GM19043 (cell line): Measurements from ENCODE around the gene KIF5C.
A peak's percentile ranks its signal among the peaks of the same experiment; 100 is the strongest.

Source experiments
- ATAC-seq: cut with Tn5 transposase; IDR thresholded peaks from one replicate; pipeline ENCODE4 v1.9.1; 2021; ENCODE audit warnings: low read depth; ENCODE audit not compliant: unreplicated experiment

KIF5C gene

DNA sequence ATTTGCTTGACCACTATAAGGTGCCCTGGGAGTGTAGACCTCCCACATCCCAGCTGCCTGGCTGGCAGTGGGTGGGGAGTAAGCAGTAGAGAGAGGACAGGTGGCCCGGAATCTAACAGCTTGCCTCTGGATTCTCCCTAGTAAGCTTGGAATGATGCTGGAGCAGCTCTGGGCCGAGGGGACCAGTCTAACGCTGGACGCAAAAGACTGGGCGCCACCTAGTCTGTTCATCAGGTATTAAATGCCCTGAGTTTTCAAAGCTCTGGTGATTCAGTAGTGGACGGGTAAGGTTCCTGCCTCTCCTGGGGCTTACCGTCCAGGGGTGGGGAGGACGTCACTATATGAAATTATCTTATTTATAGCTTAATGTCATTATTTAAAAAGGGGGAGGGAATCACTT lies 162.8 kb downstream of the KIF5C start:
- no peak for ATAC-seq

DNA sequence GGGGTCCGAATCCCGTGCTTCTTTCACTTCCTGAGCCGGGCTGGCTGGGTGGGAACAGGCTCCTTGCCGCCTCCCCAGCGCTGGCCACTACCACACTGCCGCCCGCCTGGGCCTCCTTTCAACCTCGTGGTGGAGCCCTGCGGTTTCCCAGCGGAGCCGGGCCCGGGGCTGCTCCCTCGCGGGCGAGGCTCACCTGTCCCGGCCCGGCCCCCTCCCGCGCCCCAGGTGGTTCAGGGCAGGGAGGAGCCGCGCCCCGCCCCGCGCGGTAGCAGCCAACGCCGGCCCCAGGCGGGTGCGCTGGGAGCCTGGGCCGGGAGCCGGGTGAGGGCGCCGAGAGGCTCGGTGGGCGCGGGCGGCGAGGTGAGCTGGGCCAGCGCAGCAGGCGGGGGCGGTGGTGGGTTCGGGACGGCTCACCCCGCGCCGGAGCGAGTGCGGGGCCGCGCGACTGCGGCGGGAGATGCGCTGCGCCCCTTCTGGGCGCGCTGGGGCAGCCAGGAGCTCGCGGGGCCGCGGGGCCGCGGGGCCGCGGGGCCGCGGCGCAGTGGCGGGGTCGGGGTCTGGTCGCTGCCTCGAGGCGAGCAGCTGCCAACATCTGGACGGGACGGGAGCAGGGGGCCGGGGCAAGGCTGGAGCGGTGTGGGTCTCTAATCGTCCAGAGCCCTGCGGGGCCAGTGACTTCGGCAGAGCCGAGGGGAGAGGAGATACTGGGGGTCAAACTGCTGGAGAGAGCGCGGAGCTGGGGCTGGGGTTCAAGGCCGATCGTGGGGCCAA lies 163.6 kb downstream of the KIF5C start, which contains the start of gene LYPD6B:
Gene LYPD6B, plus strand, starts transcription at position 258 of the 771 bp plus-strand sequence. CDS start 92,250 bp downstream, outside the sequence.
- ATAC-seq = peak; percentile 56

- ATAC-seq = no peak
These were observed 164.2 kb downstream of the KIF5C start for GRCh38 chr2:149039213-149039724.

GRCh38 chr2:149040451-149040850 lies 165.4 kb downstream of the KIF5C start:
- no peak for ATAC-seq

GRCh38 chr2:149041482-149041881 lies 166.5 kb downstream of the KIF5C start:
- ATAC-seq = no peak

DNA sequence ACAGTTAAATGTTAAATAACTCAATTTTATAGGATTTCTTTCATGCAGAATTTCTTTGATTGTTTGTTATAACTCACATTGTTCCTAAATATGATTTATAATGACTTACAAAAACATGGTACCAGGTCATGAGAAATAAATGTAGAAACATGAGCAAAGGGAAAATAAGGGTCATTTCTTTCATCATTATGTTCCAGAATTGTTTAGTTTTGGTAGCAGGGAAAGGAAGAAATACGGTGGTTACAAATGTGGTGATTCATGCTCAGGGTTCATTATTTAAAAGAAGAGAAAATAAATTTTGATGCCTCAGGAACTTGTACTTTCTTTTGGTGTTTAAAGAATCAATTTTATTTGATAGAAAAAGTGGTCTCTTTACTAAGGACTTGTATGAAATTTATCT lies 167.9 kb downstream of the KIF5C start:
- no peak for ATAC-seq

GRCh38 chr2:149044500-149044899 lies 169.5 kb downstream of the KIF5C start:
- ATAC-seq = no peak

DNA sequence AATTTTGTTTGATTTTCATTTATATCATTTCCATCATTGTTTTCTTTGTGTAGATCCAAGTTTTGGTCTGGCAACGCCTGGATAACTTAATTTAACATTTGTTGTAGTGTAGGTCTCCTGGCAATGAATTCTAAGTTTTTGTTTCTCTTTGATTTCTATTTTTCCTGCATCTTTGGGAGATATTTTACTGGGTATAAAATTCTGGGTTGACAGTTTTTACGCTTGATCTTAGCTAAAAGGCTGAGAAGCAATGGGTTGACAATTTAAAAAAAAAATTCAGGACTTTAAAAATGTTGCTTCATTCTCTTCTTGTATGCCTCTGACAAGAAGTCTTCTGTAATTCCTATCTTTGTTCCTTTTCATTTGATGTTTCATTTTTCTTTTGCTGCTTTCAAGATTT lies 172.1 kb downstream of the KIF5C start:
- no peak for ATAC-seq

DNA sequence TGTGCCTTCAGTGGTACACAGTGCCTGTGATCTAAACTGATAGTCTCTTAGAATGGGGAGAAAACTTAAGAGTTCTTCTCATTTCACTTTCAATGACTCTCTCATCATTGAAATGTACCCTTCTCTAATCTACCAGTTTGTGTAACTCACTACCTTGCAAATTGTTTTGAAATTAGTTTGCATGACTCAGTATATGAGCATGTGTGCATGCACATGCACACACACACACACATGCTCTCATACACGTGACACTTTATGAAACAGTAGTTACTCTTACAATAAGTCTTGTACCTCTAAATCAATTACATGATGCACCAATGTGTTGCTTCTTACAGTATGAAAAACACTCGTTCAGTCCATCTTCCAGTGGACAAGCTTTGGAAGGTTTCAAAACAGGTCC lies 174.1 kb downstream of the KIF5C start:
- ATAC-seq = no peak

- peak; percentile 74 for ATAC-seq
These were observed 175.2 kb downstream of the KIF5C start for GRCh38 chr2:149050188-149050587.

- ATAC-seq = no peak
These were observed 180.7 kb downstream of the KIF5C start for GRCh38 chr2:149055751-149056150.

- no peak for ATAC-seq
These were observed 181.7 kb downstream of the KIF5C start for GRCh38 chr2:149056541-149057255.

- no peak for ATAC-seq
These were observed 182.4 kb downstream of the KIF5C start for GRCh38 chr2:149057401-149057800.

GRCh38 chr2:149058936-149059335 lies 183.9 kb downstream of the KIF5C start:
- no peak for ATAC-seq

DNA sequence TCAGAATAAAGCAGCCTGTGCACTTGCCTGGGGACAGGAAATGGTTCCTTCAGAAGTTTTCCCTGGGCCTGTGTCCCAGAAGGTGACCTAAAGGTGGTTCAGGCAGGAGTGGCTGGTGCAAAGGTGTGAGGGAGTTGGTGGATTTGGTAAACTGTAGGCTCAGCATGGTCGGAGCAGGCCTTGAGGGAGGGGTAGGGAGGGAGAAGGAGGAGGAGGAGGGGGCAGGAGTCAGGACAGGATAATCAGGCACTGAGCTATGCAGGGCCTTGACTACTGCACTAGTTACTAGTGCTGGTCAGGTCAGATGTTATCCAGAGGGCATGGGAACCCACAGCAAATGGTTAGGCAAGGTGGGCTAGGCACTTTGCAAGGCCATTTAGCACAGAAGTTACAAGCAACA lies 184.8 kb downstream of the KIF5C start:
- ATAC-seq = no peak

DNA sequence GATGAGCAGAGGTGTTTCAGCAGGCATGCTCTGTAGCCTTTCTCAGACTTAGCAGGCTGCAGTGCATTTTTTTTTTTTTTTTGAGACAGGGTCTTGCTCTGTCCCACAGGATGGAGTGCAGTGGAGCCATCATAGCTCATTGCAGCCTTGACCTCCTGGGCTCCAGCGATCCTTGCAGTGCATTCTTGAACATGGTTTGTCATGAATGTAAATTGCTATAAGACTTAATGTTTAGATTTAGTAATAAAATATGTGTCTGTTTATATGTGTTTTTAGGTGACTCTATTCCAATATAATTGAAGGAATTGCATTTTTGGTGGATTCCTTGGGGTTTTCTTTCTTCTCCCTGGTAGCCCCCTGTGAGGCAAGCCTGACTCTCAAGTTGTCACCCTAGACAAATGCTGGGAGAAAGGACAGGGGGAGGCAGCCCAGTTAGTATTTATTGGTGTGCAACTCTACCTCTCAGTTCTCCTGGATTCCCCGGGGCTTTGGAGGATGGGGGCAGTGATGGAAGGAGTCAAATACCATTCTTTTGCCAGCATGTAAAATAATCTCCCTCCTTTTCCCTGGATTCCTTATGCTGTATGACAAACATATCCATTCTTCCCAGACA lies 186.2 kb downstream of the KIF5C start:
- ATAC-seq = no peak

DNA sequence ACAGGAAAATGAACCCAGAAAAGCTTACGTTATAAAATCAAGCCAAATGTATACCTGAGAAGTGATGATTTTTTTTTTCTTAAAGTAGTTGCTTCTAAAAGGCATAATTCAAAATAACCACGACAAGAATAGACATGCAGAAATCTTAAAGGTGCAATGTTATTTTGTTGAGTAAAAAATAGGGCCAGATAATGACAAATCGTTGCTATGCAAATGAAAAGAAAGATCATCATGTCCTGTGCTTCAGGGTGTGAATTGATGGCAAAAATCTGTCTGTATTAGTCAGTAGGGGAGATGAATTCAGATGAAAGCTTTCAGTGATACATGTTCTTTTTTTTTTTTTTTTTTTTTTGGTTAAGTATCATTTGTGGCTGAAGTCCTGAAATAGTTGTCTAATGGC lies 187.5 kb downstream of the KIF5C start:
- ATAC-seq = no peak

DNA sequence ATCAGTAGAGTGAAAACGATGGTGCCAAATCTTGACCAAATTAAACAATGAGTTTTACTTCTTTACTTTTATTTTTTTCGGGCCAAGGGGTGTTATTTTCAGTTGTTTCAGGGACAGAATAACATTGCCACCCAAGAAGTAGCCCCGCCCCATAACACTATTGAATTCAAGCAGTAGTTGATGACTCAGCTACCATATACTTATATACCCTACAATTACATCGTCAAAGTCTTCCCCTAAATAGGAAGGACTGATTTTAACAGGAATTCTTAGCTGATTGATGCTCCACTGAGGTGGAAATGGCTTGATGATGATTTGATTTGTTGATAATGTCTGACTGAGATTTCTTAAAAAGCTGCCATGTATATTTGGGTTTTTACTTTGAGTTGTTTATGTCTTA lies 188.2 kb downstream of the KIF5C start:
- ATAC-seq = no peak

DNA sequence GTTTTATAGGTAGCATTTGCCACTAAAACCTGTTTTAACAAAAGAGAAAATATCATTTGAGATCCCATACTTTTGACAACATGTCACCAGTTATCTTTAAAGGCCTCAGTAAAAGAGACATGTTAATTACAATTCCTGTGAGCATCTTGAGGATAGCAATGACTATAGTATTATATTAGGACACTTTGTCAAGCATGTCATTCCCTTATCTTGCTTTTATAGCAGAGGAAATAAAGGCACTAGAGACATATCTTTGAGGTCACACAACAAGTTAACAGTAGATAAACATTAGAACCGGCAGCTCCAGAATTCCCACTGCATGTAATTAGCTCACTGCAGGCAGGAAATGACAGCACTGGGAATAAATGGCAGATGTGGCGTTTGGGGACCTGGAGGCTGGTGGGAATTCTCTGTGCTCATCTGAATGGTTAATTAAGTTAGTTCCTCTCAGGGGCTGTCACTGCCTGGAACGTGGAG lies 189.4 kb downstream of the KIF5C start:
- ATAC-seq = no peak

- ATAC-seq = no peak
These were observed 190.0 kb downstream of the KIF5C start for GRCh38 chr2:149064856-149065630.
